Gastrocnemius medialis (tissue), 4 donors: ENCODE results near the gene CACNG5. TPM values are rescaled to one million over a fixed set of nuclear protein-coding genes. Genes with fewer than 3 reads are reported as not detected.

Experiments
- ATAC-seq, 2 donors: fragments of 150-250 bp; one replicate each; pipeline ENCODE4 v1.9.1; 2016
- DNase-seq, 2 donors: peaks; one replicate each; pipeline ENCODE4 v3.0.0-alpha.2; 2019
- H3K27ac ChIP-seq, 4 donors: fragments of 200-600 bp; sonication (generic); 1 replicate in 1 of 4; 2 replicates in 3 of 4; pipeline ENCODE4 v1.5.1; 2016 to 2018; ENCODE audit warnings: mild to moderate bottlenecking in 2 of 4, moderate library complexity in 1 of 4
- H3K27me3 ChIP-seq, 3 donors: fragments of 200-600 bp; sonication (generic) in 2 of 3; 1 replicate in 1 of 3; 2 replicates in 2 of 3; pipeline versions ENCODE4 v1.5.1 to v1.6.0; 2016 to 2019; ENCODE audit warnings: mild to moderate bottlenecking in 1 of 3, moderate library complexity in 1 of 3
- H3K36me3 ChIP-seq, 2 donors: fragments of 200-600 bp; sonication (generic) in 1 of 2; one replicate each; pipeline ENCODE4 v1.5.1; 2017 to 2018
- H3K4me1 ChIP-seq, 2 donors: fragments of 200-600 bp; sonication (generic) in 1 of 2; one replicate each; pipeline ENCODE4 v1.5.1; 2016 to 2017; ENCODE audit warnings: mild to moderate bottlenecking in 2 of 2
- H3K4me3 ChIP-seq, 4 donors: fragments of 200-600 bp; sonication (generic) in 3 of 4; 1 replicate in 1 of 4; 2 replicates in 3 of 4; pipeline ENCODE4 v1.5.1; 2016 to 2019; ENCODE audit warnings: mild to moderate bottlenecking in 2 of 4
- H3K9me3 ChIP-seq, 3 donors: fragments of 200-600 bp; sonication (generic) in 2 of 3; 1 replicate in 1 of 3; 2 replicates in 2 of 3; pipeline ENCODE4 v1.5.1; 2016 to 2019
- POLR2A ChIP-seq, 2 donors: fragments of 450-650 bp; IDR thresholded peaks; one replicate each; pipeline ENCODE4 v1.6.1; 2017; ENCODE audit warnings: antibody characterized with exemption in 2 of 2, mild to moderate bottlenecking in 2 of 2, moderate library complexity in 2 of 2
- in situ Hi-C, 4 donors: fragments of 200-750 bp; cut with MboI; loops; one replicate each; pipeline versions ENCODE4 v1.15.0 to v1.8.0; 2017; ENCODE audit warnings: low sequenced_read_pairs in 4 of 4
- intact Hi-C: fragments of 100-400 bp; cut with DNase I; formaldehyde crosslinking; loops from one replicate; pipeline ENCODE4 v1.15.1; 2023; ENCODE audit warnings: low total_unique reads
- total RNA-seq, 4 donors: library from RNA; depleted of rRNA; stranded (reverse); fragments of >200 nt; gene quantifications; one replicate each; pipeline versions ENCODE4 v1.1.0 to v1.2.3, GENCODE V29; 2016
- TF ChIP-seq, protein P1 (sequence below), 5 experiments: fragments of 450-650 bp in 3 of 5; fragments of 200-600 bp in 2 of 5; sonication (generic) in 2 of 5; IDR thresholded peaks in 4 of 5; conservative IDR thresholded peaks in 1 of 5; 1 replicate in 4 of 5; 2 replicates in 1 of 5; pipeline ENCODE4 v1.5.1; 2016 to 2019; ENCODE audit warnings: antibody characterized with exemption in 5 of 5, mild to moderate bottlenecking in 3 of 5, moderate library complexity in 3 of 5

Gene CACNG5
- total RNA-seq, 4 donors from 2014 or later = not detected

- H3K36me3 ChIP-seq = no peaks in the 10 kb centered on the region
- intact Hi-C loops = no loop called here
- DNase-seq (no peak), ATAC-seq (no peak)
- no peaks in the 10 kb centered on the region for H3K9me3 ChIP-seq
- peaks cover 9% of the 10 kb centered on the region in 2 donors for H3K4me1 ChIP-seq
- H3K27me3 ChIP-seq = no peaks in the 10 kb centered on the region
- no peak overlapping the region for H3K27ac ChIP-seq
- TF ChIP-seq, protein P1, sequence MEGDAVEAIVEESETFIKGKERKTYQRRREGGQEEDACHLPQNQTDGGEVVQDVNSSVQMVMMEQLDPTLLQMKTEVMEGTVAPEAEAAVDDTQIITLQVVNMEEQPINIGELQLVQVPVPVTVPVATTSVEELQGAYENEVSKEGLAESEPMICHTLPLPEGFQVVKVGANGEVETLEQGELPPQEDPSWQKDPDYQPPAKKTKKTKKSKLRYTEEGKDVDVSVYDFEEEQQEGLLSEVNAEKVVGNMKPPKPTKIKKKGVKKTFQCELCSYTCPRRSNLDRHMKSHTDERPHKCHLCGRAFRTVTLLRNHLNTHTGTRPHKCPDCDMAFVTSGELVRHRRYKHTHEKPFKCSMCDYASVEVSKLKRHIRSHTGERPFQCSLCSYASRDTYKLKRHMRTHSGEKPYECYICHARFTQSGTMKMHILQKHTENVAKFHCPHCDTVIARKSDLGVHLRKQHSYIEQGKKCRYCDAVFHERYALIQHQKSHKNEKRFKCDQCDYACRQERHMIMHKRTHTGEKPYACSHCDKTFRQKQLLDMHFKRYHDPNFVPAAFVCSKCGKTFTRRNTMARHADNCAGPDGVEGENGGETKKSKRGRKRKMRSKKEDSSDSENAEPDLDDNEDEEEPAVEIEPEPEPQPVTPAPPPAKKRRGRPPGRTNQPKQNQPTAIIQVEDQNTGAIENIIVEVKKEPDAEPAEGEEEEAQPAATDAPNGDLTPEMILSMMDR (IDR thresholded peaks at IDR 0.05 in 4 of 5, conservative IDR thresholded peaks at IDR 0.05 in 1 of 5) = peak in 1 of 5 experiments; percentile 22
- no peak for TF ChIP-seq POLR2A (IDR thresholded peaks at IDR 0.05)
- in situ Hi-C loops = no loop called here
- no peak overlapping the region for H3K4me3 ChIP-seq
Observed at GRCh38 chr17:66855204-66855603, 20.3 kb downstream of the CACNG5 start.

DNA sequence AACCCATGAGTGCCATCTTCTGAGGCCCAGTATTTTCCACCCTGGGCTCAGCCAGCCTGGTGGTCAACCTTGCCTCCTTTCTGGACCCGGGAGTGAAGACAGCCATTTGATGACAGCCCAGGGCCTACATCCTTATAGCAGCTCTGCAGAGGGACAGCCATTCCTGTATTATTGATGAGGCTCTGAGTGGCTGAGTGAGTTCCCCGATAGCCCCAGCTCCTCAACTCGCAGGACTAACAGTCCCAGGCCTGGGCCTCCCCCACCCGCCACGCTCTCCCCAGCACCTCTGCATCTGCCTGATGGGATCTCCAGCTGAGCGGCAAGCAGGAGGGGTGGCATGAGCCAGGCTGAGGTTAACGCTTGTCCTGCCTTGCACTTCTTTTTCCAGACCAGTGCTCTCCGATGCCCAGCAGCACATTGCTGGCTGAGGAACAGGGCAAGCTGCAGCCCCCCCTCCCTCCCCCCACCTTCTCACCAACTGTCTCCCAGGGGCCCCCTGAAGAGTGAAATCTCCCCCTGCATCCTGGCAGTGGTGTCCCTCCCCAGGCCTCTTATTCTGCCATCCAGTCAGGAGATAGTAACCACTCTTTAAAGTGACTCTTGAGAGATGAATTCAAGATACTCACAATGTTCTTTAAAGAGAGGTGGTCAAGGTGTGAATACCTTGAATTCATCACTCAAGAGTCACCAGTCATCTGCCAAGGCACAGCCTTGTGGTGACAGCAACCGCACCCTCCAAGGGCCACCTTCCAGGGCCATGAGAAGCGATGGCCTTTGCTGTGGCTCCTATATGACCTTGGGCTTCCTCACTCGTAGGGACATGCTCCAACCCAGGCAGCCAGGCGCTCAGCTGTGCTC is 23.5 kb downstream of the CACNG5 start:
- Histone ChIP-seq H3K4me3 (no peak overlapping the region), H3K9me3 (no peaks in the 10 kb centered on the region), H3K27me3 (no peaks in the 10 kb centered on the region), H3K36me3 (no peaks in the 10 kb centered on the region), H3K27ac (no peak overlapping the region), H3K4me1 (no peaks in the 10 kb centered on the region)
- intact Hi-C loops = no loop called here
- DNase-seq (no peak), ATAC-seq (no peak)
- no peak for TF ChIP-seq POLR2A (IDR thresholded peaks at IDR 0.05)
- TF ChIP-seq, protein P1 (IDR thresholded peaks at IDR 0.05 in 4 of 5, conservative IDR thresholded peaks at IDR 0.05 in 1 of 5) = no peak
- in situ Hi-C loops = no loop called here

DNA sequence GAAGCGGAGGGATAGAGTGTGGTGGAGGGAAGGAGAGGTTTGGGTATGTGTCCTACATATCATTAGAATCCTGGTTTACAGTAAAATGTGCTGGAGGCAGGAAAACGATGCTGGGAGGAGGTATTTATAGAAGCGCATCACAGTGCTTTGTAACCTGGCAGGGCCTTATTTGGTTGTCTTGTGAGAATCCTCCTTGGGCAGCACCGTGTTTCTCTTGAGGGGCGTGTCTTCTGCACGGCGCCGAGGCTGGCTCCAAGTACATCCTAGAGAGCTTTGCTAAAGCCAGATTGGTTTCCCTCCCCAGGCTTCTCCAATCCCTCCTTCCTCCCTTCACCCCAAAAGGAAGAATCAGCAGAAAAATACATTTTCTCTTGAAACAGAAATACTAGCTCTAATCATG is 24.4 kb downstream of the CACNG5 start:
- Histone ChIP-seq H3K27me3 (no peaks in the 10 kb centered on the region), H3K4me3 (no peak overlapping the region), H3K36me3 (no peaks in the 10 kb centered on the region), H3K27ac (no peak overlapping the region), H3K9me3 (no peaks in the 10 kb centered on the region), H3K4me1 (no peaks in the 10 kb centered on the region)
- intact Hi-C loops (no loop called here), in situ Hi-C loops (no loop called here)
- ATAC-seq (no peak), DNase-seq (no peak)
- TF ChIP-seq POLR2A (IDR thresholded peaks at IDR 0.05) = no peak

DNA sequence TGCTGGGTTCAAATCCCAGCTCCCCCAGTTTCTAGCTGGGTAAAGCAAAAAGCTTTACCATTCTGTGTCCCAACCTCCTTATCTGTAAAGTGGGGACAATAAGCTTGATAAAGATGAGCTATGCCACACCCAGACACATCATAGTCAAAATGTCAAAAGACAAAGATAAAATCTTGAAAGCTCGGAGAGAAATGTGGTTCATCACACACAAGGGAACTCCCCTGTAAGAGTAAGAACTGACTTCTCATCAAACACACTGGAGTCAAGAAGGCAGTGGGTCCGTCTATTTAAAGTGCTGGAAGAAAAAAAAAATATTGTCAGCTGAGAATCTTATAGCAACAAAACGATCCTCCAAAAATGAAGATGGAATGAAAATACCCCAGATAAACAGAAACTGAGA is 25.3 kb downstream of the CACNG5 start:
- Histone ChIP-seq H3K27me3 (no peaks in the 10 kb centered on the region), H3K9me3 (no peaks in the 10 kb centered on the region), H3K27ac (no peak overlapping the region), H3K4me1 (no peaks in the 10 kb centered on the region), H3K4me3 (no peak overlapping the region), H3K36me3 (no peaks in the 10 kb centered on the region)
- DNase-seq (no peak), ATAC-seq (no peak)
- no peak for TF ChIP-seq POLR2A (IDR thresholded peaks at IDR 0.05)
- TF ChIP-seq, protein P1 (IDR thresholded peaks at IDR 0.05 in 4 of 5, conservative IDR thresholded peaks at IDR 0.05 in 1 of 5) = no peak
- in situ Hi-C loops (no loop called here), intact Hi-C loops (no loop called here)

DNA sequence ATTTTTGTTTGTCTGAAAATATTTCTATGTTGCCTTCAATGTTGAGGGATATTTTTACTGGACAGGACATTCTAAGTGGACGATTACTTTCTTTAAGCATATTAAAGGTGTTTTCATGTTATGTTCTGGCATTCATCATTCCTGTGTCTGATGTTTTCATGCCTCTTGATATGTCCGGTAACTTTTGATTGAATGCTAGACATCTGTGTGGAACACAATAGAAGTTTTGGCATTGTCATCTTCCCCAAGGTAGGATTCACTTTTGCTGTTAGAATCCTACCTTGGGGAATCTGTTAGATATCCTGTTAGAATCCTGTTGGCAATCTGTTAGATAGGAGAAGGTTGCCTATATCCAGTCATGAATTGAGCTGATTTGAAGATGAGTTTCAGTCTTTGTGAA is 28.9 kb downstream of the CACNG5 start:
- no peak overlapping the region for H3K4me3 ChIP-seq
- in situ Hi-C loops (no loop called here), intact Hi-C loops (no loop called here)
- TF ChIP-seq POLR2A (IDR thresholded peaks at IDR 0.05) = no peak
- TF ChIP-seq, protein P1 (IDR thresholded peaks at IDR 0.05 in 4 of 5, conservative IDR thresholded peaks at IDR 0.05 in 1 of 5) = no peak
- DNase-seq (no peak), ATAC-seq (no peak)
- no peaks in the 10 kb centered on the region for H3K4me1 ChIP-seq
- H3K27me3 ChIP-seq = no peaks in the 10 kb centered on the region
- no peak overlapping the region for H3K27ac ChIP-seq
- H3K9me3 ChIP-seq = no peaks in the 10 kb centered on the region
- no peaks in the 10 kb centered on the region for H3K36me3 ChIP-seq
